GM23338 (cell line): ENCODE measurements around the gene BBX.

Experiments
- CREB1 ChIP-seq: fragments of 250-450 bp; sonication (Bioruptor Pico); IDR thresholded peaks from 2 replicates; pipeline ENCODE4 v1.5.0; 2020; ENCODE audit warnings: low read depth, mild to moderate bottlenecking, moderate library complexity
- EZH2 ChIP-seq: fragments of 200-600 bp; sonication (generic); IDR thresholded peaks from one replicate; pipeline ENCODE4 v1.8.0; 2017; ENCODE audit warnings: antibody characterized with exemption, mild to moderate bottlenecking, low read depth; ENCODE audit not compliant: unreplicated experiment
- EZH2phosphoT487 ChIP-seq: fragments of 200-600 bp; sonication (generic); IDR thresholded peaks from one replicate; pipeline ENCODE4 v1.8.1; 2018; ENCODE audit warnings: antibody characterized with exemption; ENCODE audit not compliant: unreplicated experiment
- JUNB ChIP-seq: IDR thresholded peaks from one replicate; pipeline ENCODE4 v1.6.1; 2016; ENCODE audit warnings: antibody characterized with exemption; ENCODE audit not compliant: unreplicated experiment
- NANOG ChIP-seq: IDR thresholded peaks from 2 replicates; pipeline ENCODE4 v1.6.1; 2016; ENCODE audit warnings: antibody characterized with exemption, borderline replicate concordance
- POLR2AphosphoS5 ChIP-seq: IDR thresholded peaks from 2 replicates; pipeline ENCODE4 v1.6.1; 2016; ENCODE audit warnings: antibody characterized with exemption, low read depth
- STAT1 ChIP-seq: IDR thresholded peaks from one replicate; pipeline ENCODE4 v1.6.1; 2016; ENCODE audit warnings: antibody characterized with exemption; ENCODE audit not compliant: unreplicated experiment
- ZNF114 ChIP-seq: fragments of 250-450 bp; sonication (Bioruptor Pico); IDR thresholded peaks from 2 replicates; pipeline ENCODE4 v1.5.0; 2020; ENCODE audit warnings: mild to moderate bottlenecking, moderate library complexity
- ZNF331 ChIP-seq: fragments of 250-450 bp; sonication (Bioruptor Pico); IDR thresholded peaks from 2 replicates; pipeline ENCODE4 v1.5.0; 2020; ENCODE audit warnings: low read depth, mild to moderate bottlenecking, moderate library complexity
- TF ChIP-seq, protein P1 (sequence below), 2 experiments: fragments of 200-600 bp in 1 of 2; sonication (generic) in 1 of 2; conservative IDR thresholded peaks; 2 replicates each; pipeline versions ENCODE4 v1.5.1 to v1.6.1; 2016 to 2017; ENCODE audit warnings: antibody characterized with exemption in 2 of 2, low read depth in 2 of 2, mild to moderate bottlenecking in 2 of 2, moderate library complexity in 1 of 2
- TF ChIP-seq, protein P2 (sequence below): fragments of 250-450 bp; sonication (Bioruptor Pico); IDR thresholded peaks from 2 replicates; pipeline ENCODE4 v1.5.0; 2020; ENCODE audit warnings: mild to moderate bottlenecking, moderate library complexity
- TF ChIP-seq, protein P3 (sequence below): IDR thresholded peaks from one replicate; pipeline ENCODE4 v1.6.1; 2018; ENCODE audit warnings: antibody characterized with exemption; ENCODE audit not compliant: unreplicated experiment
- TF ChIP-seq, protein P4 (sequence below): IDR thresholded peaks from 2 replicates; pipeline ENCODE4 v1.6.1; 2016; ENCODE audit warnings: antibody characterized with exemption

DNA sequence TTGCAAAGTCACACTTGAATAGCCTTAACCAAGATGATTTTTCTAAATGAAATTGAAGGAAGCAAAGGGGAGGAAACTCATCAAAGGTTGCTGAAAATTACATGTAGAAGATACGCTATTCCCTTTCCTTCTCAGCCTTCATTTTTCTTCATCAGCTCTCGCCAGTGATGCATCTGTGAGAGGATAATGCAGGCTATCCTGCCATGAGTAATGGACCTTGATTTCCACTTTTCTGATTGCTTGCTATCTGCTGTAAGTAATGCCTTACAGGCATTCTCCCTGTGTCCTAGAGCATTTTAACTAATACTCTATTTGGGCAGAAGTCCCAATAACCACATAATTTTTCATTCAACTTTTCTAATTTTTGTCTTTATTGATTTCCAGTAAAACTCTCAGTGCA is 162.6 kb downstream of the BBX start:
- TF ChIP-seq CREB1 (CRISPR knock-in tag) (no peak), EZH2 (no peak), POLR2AphosphoS5 (no peak), NANOG (no peak), ZNF114 (CRISPR knock-in tag) (no peak), EZH2phosphoT487 (no peak), JUNB (no peak), STAT1 (no peak), ZNF331 (CRISPR knock-in tag) (no peak)
- TF ChIP-seq, protein P1, sequence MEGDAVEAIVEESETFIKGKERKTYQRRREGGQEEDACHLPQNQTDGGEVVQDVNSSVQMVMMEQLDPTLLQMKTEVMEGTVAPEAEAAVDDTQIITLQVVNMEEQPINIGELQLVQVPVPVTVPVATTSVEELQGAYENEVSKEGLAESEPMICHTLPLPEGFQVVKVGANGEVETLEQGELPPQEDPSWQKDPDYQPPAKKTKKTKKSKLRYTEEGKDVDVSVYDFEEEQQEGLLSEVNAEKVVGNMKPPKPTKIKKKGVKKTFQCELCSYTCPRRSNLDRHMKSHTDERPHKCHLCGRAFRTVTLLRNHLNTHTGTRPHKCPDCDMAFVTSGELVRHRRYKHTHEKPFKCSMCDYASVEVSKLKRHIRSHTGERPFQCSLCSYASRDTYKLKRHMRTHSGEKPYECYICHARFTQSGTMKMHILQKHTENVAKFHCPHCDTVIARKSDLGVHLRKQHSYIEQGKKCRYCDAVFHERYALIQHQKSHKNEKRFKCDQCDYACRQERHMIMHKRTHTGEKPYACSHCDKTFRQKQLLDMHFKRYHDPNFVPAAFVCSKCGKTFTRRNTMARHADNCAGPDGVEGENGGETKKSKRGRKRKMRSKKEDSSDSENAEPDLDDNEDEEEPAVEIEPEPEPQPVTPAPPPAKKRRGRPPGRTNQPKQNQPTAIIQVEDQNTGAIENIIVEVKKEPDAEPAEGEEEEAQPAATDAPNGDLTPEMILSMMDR (conservative IDR thresholded peaks at IDR 0.05; ENCODE audit: low read depth in 2 of 2), result no peak
- TF ChIP-seq, protein P2, sequence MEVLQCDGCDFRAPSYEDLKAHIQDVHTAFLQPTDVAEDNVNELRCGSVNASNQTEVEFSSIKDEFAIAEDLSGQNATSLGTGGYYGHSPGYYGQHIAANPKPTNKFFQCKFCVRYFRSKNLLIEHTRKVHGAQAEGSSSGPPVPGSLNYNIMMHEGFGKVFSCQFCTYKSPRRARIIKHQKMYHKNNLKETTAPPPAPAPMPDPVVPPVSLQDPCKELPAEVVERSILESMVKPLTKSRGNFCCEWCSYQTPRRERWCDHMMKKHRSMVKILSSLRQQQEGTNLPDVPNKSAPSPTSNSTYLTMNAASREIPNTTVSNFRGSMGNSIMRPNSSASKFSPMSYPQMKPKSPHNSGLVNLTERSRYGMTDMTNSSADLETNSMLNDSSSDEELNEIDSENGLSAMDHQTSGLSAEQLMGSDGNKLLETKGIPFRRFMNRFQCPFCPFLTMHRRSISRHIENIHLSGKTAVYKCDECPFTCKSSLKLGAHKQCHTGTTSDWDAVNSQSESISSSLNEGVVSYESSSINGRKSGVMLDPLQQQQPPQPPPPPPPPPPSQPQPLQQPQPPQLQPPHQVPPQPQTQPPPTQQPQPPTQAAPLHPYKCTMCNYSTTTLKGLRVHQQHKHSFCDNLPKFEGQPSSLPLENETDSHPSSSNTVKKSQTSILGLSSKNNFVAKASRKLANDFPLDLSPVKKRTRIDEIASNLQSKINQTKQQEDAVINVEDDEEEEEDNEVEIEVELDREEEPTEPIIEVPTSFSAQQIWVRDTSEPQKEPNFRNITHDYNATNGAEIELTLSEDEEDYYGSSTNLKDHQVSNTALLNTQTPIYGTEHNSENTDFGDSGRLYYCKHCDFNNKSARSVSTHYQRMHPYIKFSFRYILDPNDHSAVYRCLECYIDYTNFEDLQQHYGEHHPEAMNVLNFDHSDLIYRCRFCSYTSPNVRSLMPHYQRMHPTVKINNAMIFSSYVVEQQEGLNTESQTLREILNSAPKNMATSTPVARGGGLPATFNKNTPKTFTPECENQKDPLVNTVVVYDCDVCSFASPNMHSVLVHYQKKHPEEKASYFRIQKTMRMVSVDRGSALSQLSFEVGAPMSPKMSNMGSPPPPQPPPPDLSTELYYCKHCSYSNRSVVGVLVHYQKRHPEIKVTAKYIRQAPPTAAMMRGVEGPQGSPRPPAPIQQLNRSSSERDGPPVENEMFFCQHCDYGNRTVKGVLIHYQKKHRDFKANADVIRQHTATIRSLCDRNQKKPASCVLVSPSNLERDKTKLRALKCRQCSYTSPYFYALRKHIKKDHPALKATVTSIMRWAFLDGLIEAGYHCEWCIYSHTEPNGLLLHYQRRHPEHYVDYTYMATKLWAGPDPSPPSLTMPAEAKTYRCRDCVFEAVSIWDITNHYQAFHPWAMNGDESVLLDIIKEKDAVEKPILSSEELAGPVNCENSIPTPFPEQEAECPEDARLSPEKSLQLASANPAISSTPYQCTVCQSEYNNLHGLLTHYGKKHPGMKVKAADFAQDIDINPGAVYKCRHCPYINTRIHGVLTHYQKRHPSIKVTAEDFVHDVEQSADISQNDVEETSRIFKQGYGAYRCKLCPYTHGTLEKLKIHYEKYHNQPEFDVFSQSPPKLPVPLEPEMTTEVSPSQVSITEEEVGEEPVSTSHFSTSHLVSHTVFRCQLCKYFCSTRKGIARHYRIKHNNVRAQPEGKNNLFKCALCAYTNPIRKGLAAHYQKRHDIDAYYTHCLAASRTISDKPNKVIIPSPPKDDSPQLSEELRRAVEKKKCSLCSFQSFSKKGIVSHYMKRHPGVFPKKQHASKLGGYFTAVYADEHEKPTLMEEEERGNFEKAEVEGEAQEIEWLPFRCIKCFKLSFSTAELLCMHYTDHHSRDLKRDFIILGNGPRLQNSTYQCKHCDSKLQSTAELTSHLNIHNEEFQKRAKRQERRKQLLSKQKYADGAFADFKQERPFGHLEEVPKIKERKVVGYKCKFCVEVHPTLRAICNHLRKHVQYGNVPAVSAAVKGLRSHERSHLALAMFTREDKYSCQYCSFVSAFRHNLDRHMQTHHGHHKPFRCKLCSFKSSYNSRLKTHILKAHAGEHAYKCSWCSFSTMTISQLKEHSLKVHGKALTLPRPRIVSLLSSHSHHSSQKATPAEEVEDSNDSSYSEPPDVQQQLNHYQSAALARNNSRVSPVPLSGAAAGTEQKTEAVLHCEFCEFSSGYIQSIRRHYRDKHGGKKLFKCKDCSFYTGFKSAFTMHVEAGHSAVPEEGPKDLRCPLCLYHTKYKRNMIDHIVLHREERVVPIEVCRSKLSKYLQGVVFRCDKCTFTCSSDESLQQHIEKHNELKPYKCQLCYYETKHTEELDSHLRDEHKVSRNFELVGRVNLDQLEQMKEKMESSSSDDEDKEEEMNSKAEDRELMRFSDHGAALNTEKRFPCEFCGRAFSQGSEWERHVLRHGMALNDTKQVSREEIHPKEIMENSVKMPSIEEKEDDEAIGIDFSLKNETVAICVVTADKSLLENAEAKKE (CRISPR knock-in tag), result no peak
- TF ChIP-seq, protein P3, sequence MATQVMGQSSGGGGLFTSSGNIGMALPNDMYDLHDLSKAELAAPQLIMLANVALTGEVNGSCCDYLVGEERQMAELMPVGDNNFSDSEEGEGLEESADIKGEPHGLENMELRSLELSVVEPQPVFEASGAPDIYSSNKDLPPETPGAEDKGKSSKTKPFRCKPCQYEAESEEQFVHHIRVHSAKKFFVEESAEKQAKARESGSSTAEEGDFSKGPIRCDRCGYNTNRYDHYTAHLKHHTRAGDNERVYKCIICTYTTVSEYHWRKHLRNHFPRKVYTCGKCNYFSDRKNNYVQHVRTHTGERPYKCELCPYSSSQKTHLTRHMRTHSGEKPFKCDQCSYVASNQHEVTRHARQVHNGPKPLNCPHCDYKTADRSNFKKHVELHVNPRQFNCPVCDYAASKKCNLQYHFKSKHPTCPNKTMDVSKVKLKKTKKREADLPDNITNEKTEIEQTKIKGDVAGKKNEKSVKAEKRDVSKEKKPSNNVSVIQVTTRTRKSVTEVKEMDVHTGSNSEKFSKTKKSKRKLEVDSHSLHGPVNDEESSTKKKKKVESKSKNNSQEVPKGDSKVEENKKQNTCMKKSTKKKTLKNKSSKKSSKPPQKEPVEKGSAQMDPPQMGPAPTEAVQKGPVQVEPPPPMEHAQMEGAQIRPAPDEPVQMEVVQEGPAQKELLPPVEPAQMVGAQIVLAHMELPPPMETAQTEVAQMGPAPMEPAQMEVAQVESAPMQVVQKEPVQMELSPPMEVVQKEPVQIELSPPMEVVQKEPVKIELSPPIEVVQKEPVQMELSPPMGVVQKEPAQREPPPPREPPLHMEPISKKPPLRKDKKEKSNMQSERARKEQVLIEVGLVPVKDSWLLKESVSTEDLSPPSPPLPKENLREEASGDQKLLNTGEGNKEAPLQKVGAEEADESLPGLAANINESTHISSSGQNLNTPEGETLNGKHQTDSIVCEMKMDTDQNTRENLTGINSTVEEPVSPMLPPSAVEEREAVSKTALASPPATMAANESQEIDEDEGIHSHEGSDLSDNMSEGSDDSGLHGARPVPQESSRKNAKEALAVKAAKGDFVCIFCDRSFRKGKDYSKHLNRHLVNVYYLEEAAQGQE, result no peak
- TF ChIP-seq, protein P4, sequence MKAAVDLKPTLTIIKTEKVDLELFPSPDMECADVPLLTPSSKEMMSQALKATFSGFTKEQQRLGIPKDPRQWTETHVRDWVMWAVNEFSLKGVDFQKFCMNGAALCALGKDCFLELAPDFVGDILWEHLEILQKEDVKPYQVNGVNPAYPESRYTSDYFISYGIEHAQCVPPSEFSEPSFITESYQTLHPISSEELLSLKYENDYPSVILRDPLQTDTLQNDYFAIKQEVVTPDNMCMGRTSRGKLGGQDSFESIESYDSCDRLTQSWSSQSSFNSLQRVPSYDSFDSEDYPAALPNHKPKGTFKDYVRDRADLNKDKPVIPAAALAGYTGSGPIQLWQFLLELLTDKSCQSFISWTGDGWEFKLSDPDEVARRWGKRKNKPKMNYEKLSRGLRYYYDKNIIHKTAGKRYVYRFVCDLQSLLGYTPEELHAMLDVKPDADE, result no peak
